Measurements from ENCODE around the gene PBRM1. TPM values are rescaled to one million over a fixed set of nuclear protein-coding genes. Genes with fewer than 3 reads are reported as not detected.

PBRM1 gene
- total and polyA plus RNA-seq, 2 of the 8 experiments (the other 6 are each of a cell fraction or from before 2014, with no cell fraction given), result 19.3 to 65.8 TPM

DNA sequence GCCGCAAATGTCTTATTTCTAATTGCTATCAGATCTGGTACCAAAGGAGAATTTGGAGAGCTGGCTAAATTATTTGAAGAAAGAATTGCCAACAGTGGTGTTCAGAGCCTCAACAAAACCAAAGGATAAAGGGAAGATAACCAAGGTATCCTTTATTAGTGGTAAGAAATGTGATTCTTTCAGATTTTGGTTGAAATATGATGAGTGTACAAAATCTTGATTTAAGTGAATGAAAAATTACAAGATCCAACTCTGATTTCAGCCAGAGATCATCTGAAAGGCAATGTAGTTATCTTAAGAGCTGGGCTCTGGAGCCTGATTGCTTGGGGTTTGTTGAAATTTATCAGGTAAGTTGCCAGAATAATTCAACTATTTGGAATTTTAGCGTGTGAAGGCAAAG lies 4.8 kb upstream of the PBRM1 start:
- no peak overlapping the region for H2AK5ac ChIP-seq (ENCODE audit: low read depth, low read length)
- no peak overlapping the region for H4K5ac ChIP-seq (ENCODE audit: insufficient read length, low read depth, low read length)
- 97% methylated on average over 2 of the region's 2 CpGs; no CpG with 5 or more reads in 1 of the 2 experiments for WGBS, 2 experiments (ENCODE audit: extremely low coverage in 1 of 2, insufficient coverage in 1 of 2, insufficient read length in 1 of 2, insufficient replicate concordance in 2 of 2, low coverage in 1 of 2, low lambda C conversion rate in 2 of 2, missing lambda C conversion rate in 1 of 2)
- H2BK5ac ChIP-seq (ENCODE audit: low read depth, low read length), result no peak overlapping the region
- H3K23me2 ChIP-seq (ENCODE audit: low read depth, low read length), result no peaks in the 10 kb centered on the region
- H4K20me1 ChIP-seq (replicated peaks in 1 of 2; ENCODE audit: control insufficient read depth in 1 of 2, insufficient read depth in 2 of 2, low read length in 2 of 2), result peaks cover 3 to 12% of the 10 kb centered on the region in 2 experiments
- H3K18ac ChIP-seq (ENCODE audit: extremely low read depth, low read length), result no peak overlapping the region
- peaks cover 9 to 31% of the 10 kb centered on the region in 2 experiments for H3K79me2 ChIP-seq (ENCODE audit: control insufficient read depth in 1 of 2, insufficient read depth in 2 of 2, low read length in 2 of 2)
- H3K23ac ChIP-seq (ENCODE audit: insufficient read length), result no peak overlapping the region
- ChIA-PET CTCF (ENCODE audit: partially characterized antibody) (interaction anchor here (0.7 kb wide), 1 partner anchor 25 kb away, joined by 3 read pairs; no protein-coding TSS in a partner anchor), POLR2A (ENCODE audit: partially characterized antibody) (interaction anchor here (0.8 to 16.2 kb wide), 6 partner anchors 12 to 96 kb away, joined by 3 to 347 read pairs (median 7); partner anchors contain the start of genes GLT8D1, NEK4 and SPCS1)
- H3K14ac ChIP-seq (ENCODE audit: insufficient read length), result no peak overlapping the region
- no peak overlapping the region for H2BK20ac ChIP-seq (ENCODE audit: low read length)
- no peak for FAIRE-seq
- peaks cover 64 to 88% (median 80%) of the 10 kb centered on the region in 4 experiments for H3K36me3 ChIP-seq (ENCODE audit: control insufficient read depth in 2 of 4, insufficient read depth in 4 of 4, low read length in 3 of 4)
- no peak overlapping the region for H2AFZ ChIP-seq (ENCODE audit: low read length)
- H3K9ac ChIP-seq (replicated peaks in 1 of 4; ENCODE audit: extremely low read depth in 1 of 4, low read depth in 3 of 4, low read length in 3 of 4), result no peak overlapping the region
- no peak overlapping the region for H3K27ac ChIP-seq (ENCODE audit: low read depth, low read length)
- TF ChIP-seq NANOG (IDR thresholded peaks at IDR 0.05; ENCODE audit: insufficient read depth, low read depth, low read length, poor library complexity, severe bottlenecking) (no peak), BCL11A (IDR thresholded peaks at IDR 0.05; ENCODE audit: low read depth in 2 of 2, low read length in 2 of 2) (no peak), SIRT6 (IDR thresholded peaks at IDR 0.05; ENCODE audit: low read length) (no peak), RXRA (IDR thresholded peaks at IDR 0.05; ENCODE audit: insufficient read depth, low read depth, low read length) (no peak), ZNF274 (IDR thresholded peaks at IDR 0.05; ENCODE audit: borderline replicate concordance, extremely low read depth, low read length) (no peak), RAD21 (IDR thresholded peaks at IDR 0.05 in 1 of 2, conservative IDR thresholded peaks at IDR 0.05 in 1 of 2; ENCODE audit: low read depth in 2 of 2, low read length in 2 of 2) (no peak), EGR1 (IDR thresholded peaks at IDR 0.05; ENCODE audit: borderline replicate concordance, low read depth, low read length) (no peak), ASH2L (IDR thresholded peaks at IDR 0.05; ENCODE audit: low read length) (no peak), CBX8 (IDR thresholded peaks at IDR 0.05; ENCODE audit: borderline replicate concordance, low read depth, low read length) (no peak)
- TF ChIP-seq, protein P1, sequence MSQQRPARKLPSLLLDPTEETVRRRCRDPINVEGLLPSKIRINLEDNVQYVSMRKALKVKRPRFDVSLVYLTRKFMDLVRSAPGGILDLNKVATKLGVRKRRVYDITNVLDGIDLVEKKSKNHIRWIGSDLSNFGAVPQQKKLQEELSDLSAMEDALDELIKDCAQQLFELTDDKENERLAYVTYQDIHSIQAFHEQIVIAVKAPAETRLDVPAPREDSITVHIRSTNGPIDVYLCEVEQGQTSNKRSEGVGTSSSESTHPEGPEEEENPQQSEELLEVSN (IDR thresholded peaks at IDR 0.05), result no peak
- H3K4me1 ChIP-seq (replicated peaks in 1 of 4; ENCODE audit: control insufficient read depth in 3 of 4, insufficient read depth in 4 of 4, low read length in 3 of 4), result peaks cover 0 to 2% (median under 1%) of the 10 kb centered on the region in 4 experiments; a peak in 3 of 7 replicates
- no peak overlapping the region for H4K91ac ChIP-seq (replicated peaks; ENCODE audit: insufficient read length, low read length)
- H3K4me3 ChIP-seq (ENCODE audit: extremely low read depth in 1 of 4, insufficient read depth in 2 of 4, low read depth in 3 of 4, low read length in 4 of 4), result no peak overlapping the region
- no peak overlapping the region for H3K4ac ChIP-seq (replicated peaks; ENCODE audit: insufficient read length, low read depth, low read length)
- no peak overlapping the region for H4K8ac ChIP-seq (ENCODE audit: extremely low read depth, insufficient read depth, low read length)
- H3K27me3 ChIP-seq (replicated peaks in 1 of 4; ENCODE audit: control insufficient read depth in 3 of 4, extremely low read depth in 1 of 4, insufficient read depth in 3 of 4, low read length in 3 of 4), result no peaks in the 10 kb centered on the region
- no peak overlapping the region for H2BK120ac ChIP-seq (replicated peaks; ENCODE audit: low read depth, low read length)
- no peak overlapping the region for H3K4me2 ChIP-seq (ENCODE audit: insufficient read depth in 1 of 2, low read depth in 2 of 2, low read length in 2 of 2)
- no peak for DNase-seq (ENCODE audit: low read depth in 1 of 2, low spot score in 2 of 2)
- H3K56ac ChIP-seq (replicated peaks; ENCODE audit: insufficient read length, low read depth, low read length), result no peak overlapping the region
- peaks cover 5% of the 10 kb centered on the region; the same call in 1 of the 2 replicates for H3K79me1 ChIP-seq (ENCODE audit: low read depth, low read length)
- H3K9me3 ChIP-seq (ENCODE audit: insufficient read depth in 2 of 2, low read depth in 1 of 2, low read length in 1 of 2), result no peaks in the 10 kb centered on the region
- H2BK12ac ChIP-seq (ENCODE audit: low read depth, low read length), result no peak overlapping the region
- H2BK15ac ChIP-seq (ENCODE audit: low read length), result no peak overlapping the region

Data from H1 (cell line).